Measurements from ENCODE around the gene NEO1.

Gene NEO1

DNA sequence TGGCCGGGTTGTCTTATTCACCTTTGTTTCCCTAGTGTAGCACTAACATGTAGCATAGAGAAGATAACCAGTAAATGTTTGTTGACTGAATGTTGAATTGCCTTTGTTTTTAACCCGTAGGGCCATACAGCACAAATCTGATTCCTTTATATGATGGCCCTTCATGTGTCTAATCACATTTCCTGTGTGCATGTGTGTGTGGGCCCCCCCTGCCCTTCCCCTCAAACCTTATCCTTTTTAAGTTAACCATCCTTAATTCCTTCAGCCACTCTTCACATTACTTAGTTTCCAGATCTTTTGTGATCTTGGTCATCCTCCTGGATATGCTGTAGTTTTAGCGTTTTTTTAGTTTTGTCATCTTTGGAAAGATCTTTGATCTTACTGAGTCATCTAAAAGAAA lies 4.2 kb downstream of the NEO1 start:
- no peaks in the 10 kb centered on the region for H3K9me3 ChIP-seq (ENCODE audit: control insufficient read depth, low read length)
- H3K27me3 ChIP-seq (ENCODE audit: control insufficient read depth, insufficient read depth, low read length): no peaks in the 10 kb centered on the region
- peaks cover 12% of the 10 kb centered on the region for H3K4me1 ChIP-seq (ENCODE audit: control insufficient read depth, insufficient read depth, low read length)
- H3K9ac ChIP-seq (ENCODE audit: low read length): no peak overlapping the region
- no peak overlapping the region for H3K4me3 ChIP-seq (ENCODE audit: low read length)
- H3K36me3 ChIP-seq (ENCODE audit: control insufficient read depth, insufficient read depth, low read length): no peaks in the 10 kb centered on the region

GRCh38 chr15:73058437-73058836 lies 6.2 kb downstream of the NEO1 start:
- H3K4me3 ChIP-seq (ENCODE audit: low read length): no peak overlapping the region
- H3K36me3 ChIP-seq (ENCODE audit: control insufficient read depth, insufficient read depth, low read length): no peaks in the 10 kb centered on the region
- no peak overlapping the region for H3K9ac ChIP-seq (ENCODE audit: low read length)
- no peaks in the 10 kb centered on the region for H3K9me3 ChIP-seq (ENCODE audit: control insufficient read depth, low read length)
- peaks cover 12% of the 10 kb centered on the region for H3K4me1 ChIP-seq (ENCODE audit: control insufficient read depth, insufficient read depth, low read length)
- H3K27me3 ChIP-seq (ENCODE audit: control insufficient read depth, insufficient read depth, low read length): no peaks in the 10 kb centered on the region

DNA sequence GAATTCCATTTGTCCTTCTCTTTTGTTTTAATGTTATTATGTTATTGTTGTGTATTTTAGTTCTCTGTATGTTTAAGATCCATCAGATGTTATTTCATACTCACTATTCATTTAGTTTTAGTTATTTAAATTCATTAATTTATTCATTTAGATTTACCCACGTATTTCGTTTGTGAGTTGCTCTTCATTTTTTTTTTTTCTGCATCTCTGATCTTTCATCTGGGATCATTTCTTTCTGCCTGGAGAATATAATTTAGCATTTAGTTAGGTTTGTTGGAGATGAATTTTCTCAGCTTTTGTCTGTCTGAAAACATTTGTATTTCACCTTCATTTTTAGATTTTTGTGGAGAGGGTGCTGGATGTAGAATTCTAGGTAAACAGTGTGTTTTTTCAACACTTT lies 12.9 kb downstream of the NEO1 start:
- Histone ChIP-seq H3K9me3 (ENCODE audit: control insufficient read depth, low read length) (no peaks in the 10 kb centered on the region), H3K36me3 (ENCODE audit: control insufficient read depth, insufficient read depth, low read length) (no peaks in the 10 kb centered on the region), H3K9ac (ENCODE audit: low read length) (no peak overlapping the region), H3K27me3 (ENCODE audit: control insufficient read depth, insufficient read depth, low read length) (no peaks in the 10 kb centered on the region), H3K4me1 (ENCODE audit: control insufficient read depth, insufficient read depth, low read length) (no peaks in the 10 kb centered on the region), H3K4me3 (ENCODE audit: low read length) (no peak overlapping the region)

- no peak overlapping the region for H3K4me3 ChIP-seq (ENCODE audit: low read length)
- no peaks in the 10 kb centered on the region for H3K36me3 ChIP-seq (ENCODE audit: control insufficient read depth, insufficient read depth, low read length)
- no peaks in the 10 kb centered on the region for H3K9me3 ChIP-seq (ENCODE audit: control insufficient read depth, low read length)
- no peaks in the 10 kb centered on the region for H3K4me1 ChIP-seq (ENCODE audit: control insufficient read depth, insufficient read depth, low read length)
- H3K27me3 ChIP-seq (ENCODE audit: control insufficient read depth, insufficient read depth, low read length): no peaks in the 10 kb centered on the region
- no peak overlapping the region for H3K9ac ChIP-seq (ENCODE audit: low read length)
These were observed 16.8 kb downstream of the NEO1 start for GRCh38 chr15:73069109-73069508.

GRCh38 chr15:73072894-73073293 lies 20.6 kb downstream of the NEO1 start:
- no peaks in the 10 kb centered on the region for H3K4me1 ChIP-seq (ENCODE audit: control insufficient read depth, insufficient read depth, low read length)
- H3K27me3 ChIP-seq (ENCODE audit: control insufficient read depth, insufficient read depth, low read length): no peaks in the 10 kb centered on the region
- no peak overlapping the region for H3K4me3 ChIP-seq (ENCODE audit: low read length)
- no peaks in the 10 kb centered on the region for H3K9me3 ChIP-seq (ENCODE audit: control insufficient read depth, low read length)
- H3K36me3 ChIP-seq (ENCODE audit: control insufficient read depth, insufficient read depth, low read length): no peaks in the 10 kb centered on the region
- H3K9ac ChIP-seq (ENCODE audit: low read length): no peak overlapping the region

GRCh38 chr15:73074241-73074640 lies 22.0 kb downstream of the NEO1 start:
- no peaks in the 10 kb centered on the region for H3K27me3 ChIP-seq (ENCODE audit: control insufficient read depth, insufficient read depth, low read length)
- H3K9me3 ChIP-seq (ENCODE audit: control insufficient read depth, low read length): no peaks in the 10 kb centered on the region
- H3K36me3 ChIP-seq (ENCODE audit: control insufficient read depth, insufficient read depth, low read length): no peaks in the 10 kb centered on the region
- H3K4me3 ChIP-seq (ENCODE audit: low read length): no peak overlapping the region
- no peak overlapping the region for H3K9ac ChIP-seq (ENCODE audit: low read length)
- H3K4me1 ChIP-seq (ENCODE audit: control insufficient read depth, insufficient read depth, low read length): peaks cover 10% of the 10 kb centered on the region

DNA sequence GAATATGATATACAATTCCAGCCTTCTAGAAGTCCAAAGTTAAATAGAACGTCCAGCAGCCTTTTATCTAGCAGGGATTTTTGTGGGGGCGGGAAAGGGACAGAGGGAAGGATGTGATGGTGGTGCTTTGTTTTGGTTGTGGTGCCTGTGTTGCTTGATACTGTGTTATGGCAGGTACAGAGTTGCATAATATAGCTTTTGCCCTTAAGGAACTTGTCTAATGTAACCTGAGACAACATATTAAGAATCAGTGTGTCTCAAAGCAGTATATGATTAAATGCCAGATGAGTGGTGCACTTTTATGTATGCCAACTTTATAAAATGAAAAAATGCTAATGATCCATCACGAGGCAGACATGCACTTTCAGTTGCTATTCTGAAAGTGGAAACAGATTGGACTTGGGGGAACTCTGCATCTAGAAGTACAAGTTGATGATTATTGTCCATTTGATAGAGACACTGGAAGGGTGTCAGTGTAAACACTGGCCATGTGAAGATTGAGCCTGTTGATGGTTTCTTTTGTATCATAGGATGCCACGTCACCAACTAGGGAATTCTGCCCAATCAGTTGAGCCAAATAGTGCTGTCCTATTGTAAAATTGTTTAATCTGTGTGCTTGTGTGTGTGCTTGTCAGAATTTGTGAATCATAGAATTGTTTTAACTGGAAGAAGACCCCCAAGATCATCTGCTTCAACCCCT lies 23.0 kb downstream of the NEO1 start:
- Histone ChIP-seq H3K36me3 (ENCODE audit: control insufficient read depth, insufficient read depth, low read length) (no peaks in the 10 kb centered on the region), H3K27me3 (ENCODE audit: control insufficient read depth, insufficient read depth, low read length) (no peaks in the 10 kb centered on the region), H3K4me3 (ENCODE audit: low read length) (no peak overlapping the region), H3K9ac (ENCODE audit: low read length) (no peak overlapping the region), H3K4me1 (ENCODE audit: control insufficient read depth, insufficient read depth, low read length) (peaks cover 10% of the 10 kb centered on the region), H3K9me3 (ENCODE audit: control insufficient read depth, low read length) (no peaks in the 10 kb centered on the region)

DNA sequence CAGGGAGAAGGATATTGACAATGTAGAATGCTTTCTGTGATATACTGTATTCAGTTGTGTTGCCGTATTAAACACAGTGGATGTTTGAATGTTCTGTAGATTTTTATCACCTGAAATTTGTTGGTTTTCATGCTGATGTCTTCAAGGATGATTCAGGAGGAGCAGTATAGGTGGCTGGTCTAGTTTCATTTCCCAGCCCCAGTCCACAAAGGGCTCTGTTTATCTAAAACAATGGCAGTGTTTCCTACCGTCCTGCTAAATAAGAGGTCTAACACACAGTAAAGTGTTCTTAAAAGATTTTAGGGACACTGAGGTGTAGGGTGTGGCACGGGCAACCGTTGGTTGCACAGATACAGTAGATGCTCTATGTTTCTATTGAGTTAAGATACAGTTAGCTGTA lies 26.0 kb downstream of the NEO1 start:
- Histone ChIP-seq H3K27me3 (ENCODE audit: control insufficient read depth, insufficient read depth, low read length) (no peaks in the 10 kb centered on the region), H3K9ac (ENCODE audit: low read length) (no peak overlapping the region), H3K4me3 (ENCODE audit: low read length) (no peak overlapping the region), H3K9me3 (ENCODE audit: control insufficient read depth, low read length) (no peaks in the 10 kb centered on the region), H3K4me1 (ENCODE audit: control insufficient read depth, insufficient read depth, low read length) (peaks cover 10% of the 10 kb centered on the region), H3K36me3 (ENCODE audit: control insufficient read depth, insufficient read depth, low read length) (no peaks in the 10 kb centered on the region)

- H3K36me3 ChIP-seq (ENCODE audit: control insufficient read depth, insufficient read depth, low read length): no peaks in the 10 kb centered on the region
- H3K4me1 ChIP-seq (ENCODE audit: control insufficient read depth, insufficient read depth, low read length): peaks cover 10% of the 10 kb centered on the region
- H3K9ac ChIP-seq (ENCODE audit: low read length): no peak overlapping the region
- H3K27me3 ChIP-seq (ENCODE audit: control insufficient read depth, insufficient read depth, low read length): no peaks in the 10 kb centered on the region
- no peaks in the 10 kb centered on the region for H3K9me3 ChIP-seq (ENCODE audit: control insufficient read depth, low read length)
- no peak overlapping the region for H3K4me3 ChIP-seq (ENCODE audit: low read length)
These were observed 26.5 kb downstream of the NEO1 start for GRCh38 chr15:73078722-73079121.

- no peak overlapping the region for H3K9ac ChIP-seq (ENCODE audit: low read length)
- peaks cover 10% of the 10 kb centered on the region for H3K4me1 ChIP-seq (ENCODE audit: control insufficient read depth, insufficient read depth, low read length)
- no peaks in the 10 kb centered on the region for H3K9me3 ChIP-seq (ENCODE audit: control insufficient read depth, low read length)
- no peaks in the 10 kb centered on the region for H3K27me3 ChIP-seq (ENCODE audit: control insufficient read depth, insufficient read depth, low read length)
- H3K4me3 ChIP-seq (ENCODE audit: low read length): no peak overlapping the region
- H3K36me3 ChIP-seq (ENCODE audit: control insufficient read depth, insufficient read depth, low read length): no peaks in the 10 kb centered on the region
These were observed 27.3 kb downstream of the NEO1 start for GRCh38 chr15:73079565-73079964.

DNA sequence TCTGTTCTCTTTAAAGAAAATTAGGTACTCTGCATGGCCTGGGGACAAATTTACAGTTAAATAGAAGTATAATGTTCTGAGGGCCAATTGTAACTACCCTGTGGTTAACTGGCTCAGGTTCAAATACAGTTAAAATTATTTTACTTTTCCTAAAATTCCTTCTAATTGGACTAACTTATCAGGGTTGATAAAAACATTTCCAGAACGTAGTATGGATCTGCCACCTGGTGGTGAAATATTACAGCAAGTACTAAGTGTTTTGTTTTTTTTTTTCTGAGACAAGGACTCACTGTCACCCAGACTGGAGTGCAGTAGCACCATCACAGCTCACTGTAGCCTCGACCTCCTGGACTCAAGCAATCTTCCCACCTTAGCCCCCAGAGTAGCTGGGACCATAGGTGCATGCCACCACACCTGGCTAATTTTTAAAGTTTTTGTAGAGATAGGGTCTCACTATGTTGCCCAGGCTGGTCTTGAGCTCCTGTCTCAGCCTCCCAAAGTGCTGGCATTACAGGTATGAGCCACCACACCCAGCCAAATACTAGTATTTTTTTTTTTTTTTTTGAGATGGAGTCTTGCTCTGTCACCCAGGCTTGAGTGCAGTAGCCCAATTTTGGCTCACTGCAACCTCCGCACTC lies 29.2 kb downstream of the NEO1 start:
- H3K27me3 ChIP-seq (ENCODE audit: control insufficient read depth, insufficient read depth, low read length): no peaks in the 10 kb centered on the region
- H3K36me3 ChIP-seq (ENCODE audit: control insufficient read depth, insufficient read depth, low read length): no peaks in the 10 kb centered on the region
- no peak overlapping the region for H3K4me3 ChIP-seq (ENCODE audit: low read length)
- H3K9me3 ChIP-seq (ENCODE audit: control insufficient read depth, low read length): no peaks in the 10 kb centered on the region
- peaks cover 10% of the 10 kb centered on the region for H3K4me1 ChIP-seq (ENCODE audit: control insufficient read depth, insufficient read depth, low read length)
- H3K9ac ChIP-seq (ENCODE audit: low read length): no peak overlapping the region

GRCh38 chr15:73082812-73083211 lies 30.5 kb downstream of the NEO1 start:
- Histone ChIP-seq H3K4me3 (ENCODE audit: low read length) (no peak overlapping the region), H3K27me3 (ENCODE audit: control insufficient read depth, insufficient read depth, low read length) (no peaks in the 10 kb centered on the region), H3K9ac (ENCODE audit: low read length) (no peak overlapping the region), H3K9me3 (ENCODE audit: control insufficient read depth, low read length) (no peaks in the 10 kb centered on the region), H3K36me3 (ENCODE audit: control insufficient read depth, insufficient read depth, low read length) (no peaks in the 10 kb centered on the region), H3K4me1 (ENCODE audit: control insufficient read depth, insufficient read depth, low read length) (peaks cover 10% of the 10 kb centered on the region)
